Activated CD4-positive, alpha-beta T cell treated with anti-CD3 and anti-CD28 coated beads, Interleukin-10, Interleukin-2, amounts not matched to agents 100 ng/mL and 50 ng/mL, durations not matched to agents 16 hours and 8 hours (primary cell): ENCODE data around the gene SLF1.
A peak's percentile ranks its signal among the peaks of the same experiment; 100 is the strongest.

Experiments used
- DNase-seq: peaks from one replicate; pipeline ENCODE4 v3.0.0-alpha.2; 2020

The SLF1 gene

DNA sequence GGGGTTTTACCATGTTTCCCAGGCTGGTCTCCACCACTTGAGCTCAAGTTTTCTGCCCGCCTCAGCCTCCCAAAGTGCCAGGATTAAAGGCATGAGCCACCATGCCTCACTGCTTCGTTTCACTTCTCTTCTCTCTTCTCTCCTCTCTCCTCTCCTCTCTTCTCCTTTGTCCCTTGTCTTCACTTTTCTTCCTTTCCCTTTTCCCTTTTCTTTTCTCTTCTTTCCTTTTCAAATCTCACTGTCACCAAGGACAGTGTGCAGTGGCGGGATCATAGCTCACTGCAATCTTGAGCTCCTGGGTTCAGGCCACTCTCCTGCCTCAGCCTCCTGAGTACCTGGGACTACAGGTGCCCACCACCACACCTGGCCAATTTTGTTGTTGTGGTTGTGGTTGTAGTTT lies 49.5 kb downstream of the SLF1 start:
- no peak for DNase-seq

DNA sequence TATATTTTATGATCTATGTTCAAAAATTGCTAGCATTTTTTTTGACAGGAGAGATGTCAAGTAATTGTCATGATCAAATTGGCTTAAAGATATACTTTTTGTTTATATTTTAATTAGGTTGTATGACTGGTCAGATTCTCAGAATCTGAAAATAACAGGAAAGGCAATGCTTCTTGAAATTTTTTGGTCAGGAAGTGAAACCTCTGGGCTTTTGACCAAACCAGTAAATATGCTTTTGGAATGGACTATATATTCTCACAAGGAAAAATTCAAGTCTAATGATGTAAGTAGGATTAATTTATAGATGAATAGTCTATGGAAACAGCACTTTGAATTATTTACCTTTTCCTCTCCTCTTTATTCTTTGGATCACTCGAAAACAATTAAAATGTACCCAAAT lies 52.3 kb downstream of the SLF1 start:
- no peak for DNase-seq

DNA sequence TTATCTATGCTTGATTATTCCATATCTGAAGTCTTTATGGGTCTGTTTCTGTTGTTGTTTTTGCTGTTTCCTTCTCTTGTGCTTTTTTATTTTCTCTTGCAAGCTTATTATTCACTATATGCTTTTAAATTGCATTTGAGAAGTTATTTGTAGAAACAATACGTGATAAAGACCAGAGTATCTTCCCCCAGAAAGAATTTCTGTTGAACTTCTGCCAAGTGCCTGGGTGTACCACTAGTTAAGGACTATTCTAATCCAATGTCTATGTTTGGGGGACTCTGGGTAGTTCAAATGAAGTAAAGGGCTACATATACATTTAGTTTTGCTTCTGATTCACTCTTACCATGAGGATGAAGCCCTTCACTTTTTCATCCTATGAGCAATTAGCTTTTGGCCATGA lies 54.3 kb downstream of the SLF1 start:
- DNase-seq: no peak

DNA sequence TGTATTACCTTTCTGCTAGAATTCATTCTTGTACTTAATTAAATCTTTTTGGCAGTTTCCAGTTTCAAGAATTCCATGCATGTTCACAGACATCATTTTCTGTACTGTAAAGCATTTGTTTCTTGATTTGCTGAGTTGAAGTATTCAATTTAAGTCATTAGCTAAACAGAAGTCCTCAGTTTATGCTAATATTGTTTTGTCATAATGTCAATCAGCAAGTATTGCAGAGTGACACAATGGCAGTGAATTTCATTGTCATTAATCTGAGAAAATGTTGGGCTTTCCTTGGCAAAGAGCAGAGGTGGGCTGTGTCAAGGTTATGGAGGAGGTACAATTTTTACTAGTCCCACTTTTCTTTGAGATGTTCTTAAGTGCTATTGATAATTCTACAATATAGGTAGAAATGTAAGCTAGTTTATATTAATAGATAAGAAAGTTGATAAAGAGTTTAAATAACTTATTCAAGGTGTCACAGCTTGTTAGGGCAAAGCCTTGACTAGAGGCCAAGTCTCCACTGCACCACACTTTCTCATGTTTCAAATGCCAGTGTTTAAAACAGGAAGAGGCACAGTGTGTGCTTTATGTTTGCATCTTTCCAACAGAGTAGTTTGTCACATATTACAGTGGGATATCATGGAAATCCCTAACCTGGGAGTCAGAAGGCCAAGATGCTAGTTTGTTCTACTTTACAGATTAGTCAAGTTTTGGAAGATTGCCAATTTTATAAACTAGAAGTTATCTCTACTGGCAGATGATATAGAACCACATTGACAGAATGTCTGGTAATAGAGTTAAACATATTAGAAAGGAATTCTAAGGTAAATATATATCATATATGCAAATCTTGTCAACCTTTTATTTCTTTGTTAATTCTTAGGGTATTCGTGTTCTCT lies 56.3 kb downstream of the SLF1 start:
- no peak for DNase-seq

DNA sequence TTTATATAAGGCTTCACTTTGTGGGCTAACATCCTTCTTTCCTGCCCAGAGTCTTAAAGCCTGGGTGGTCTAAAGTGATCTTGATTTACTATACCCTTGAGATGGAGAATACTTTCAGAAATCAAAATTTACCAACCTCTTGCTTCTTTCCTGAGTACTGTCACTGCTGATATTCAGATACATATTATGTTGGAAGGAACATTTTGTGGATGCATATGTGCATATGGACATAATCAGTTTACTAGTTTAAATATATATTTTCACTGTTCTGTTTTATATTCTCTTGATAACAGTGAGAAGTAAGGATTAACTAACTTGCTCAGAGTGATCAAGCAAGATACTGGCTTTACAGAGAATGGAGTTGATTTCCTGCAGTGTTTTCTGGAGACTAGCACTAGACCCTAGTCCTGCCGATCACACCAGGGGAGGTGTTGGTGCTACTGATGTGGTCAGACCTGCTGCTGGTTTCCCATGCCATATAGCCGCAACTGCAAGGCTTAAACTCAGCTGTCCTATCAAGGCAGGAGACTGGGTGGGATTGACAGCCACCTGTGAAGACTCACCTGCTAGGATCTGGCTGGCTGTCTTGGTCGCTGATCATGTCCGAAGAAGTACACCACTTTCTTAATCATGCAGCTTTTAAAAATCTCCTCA lies 57.6 kb downstream of the SLF1 start:
- DNase-seq: no peak

DNA sequence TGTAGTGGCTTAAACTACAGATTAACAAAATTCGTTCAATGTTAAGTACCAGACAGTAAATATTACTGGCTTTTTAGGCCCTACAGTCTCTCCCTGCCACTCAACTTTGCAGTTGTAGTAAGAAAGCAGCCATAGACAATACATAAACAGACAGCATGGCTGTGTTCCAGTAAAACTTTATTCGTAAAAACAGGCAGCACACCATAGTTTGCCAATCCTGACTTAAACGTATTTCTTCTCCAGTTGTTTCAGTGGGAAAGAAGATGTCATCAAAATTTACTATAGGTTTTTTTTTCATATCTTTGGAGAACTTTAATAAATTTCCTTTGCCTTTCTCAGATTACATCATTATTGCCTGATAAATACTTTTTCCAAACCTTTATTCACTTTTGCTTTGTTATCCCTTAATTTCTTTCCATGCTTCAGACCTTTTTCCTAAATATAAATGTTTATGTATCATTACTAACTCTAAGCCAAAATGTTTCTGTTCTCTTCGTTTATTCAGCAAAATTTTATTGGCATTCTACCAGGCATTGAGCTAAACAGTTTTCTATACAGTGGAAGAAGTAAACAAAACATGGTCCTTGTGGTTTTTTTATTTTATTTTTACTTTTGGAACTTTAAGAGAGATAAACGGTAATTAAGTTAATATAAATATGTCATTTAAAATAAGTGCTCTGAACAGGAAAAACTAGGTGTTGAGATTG lies 64.5 kb downstream of the SLF1 start:
- no peak for DNase-seq

DNA sequence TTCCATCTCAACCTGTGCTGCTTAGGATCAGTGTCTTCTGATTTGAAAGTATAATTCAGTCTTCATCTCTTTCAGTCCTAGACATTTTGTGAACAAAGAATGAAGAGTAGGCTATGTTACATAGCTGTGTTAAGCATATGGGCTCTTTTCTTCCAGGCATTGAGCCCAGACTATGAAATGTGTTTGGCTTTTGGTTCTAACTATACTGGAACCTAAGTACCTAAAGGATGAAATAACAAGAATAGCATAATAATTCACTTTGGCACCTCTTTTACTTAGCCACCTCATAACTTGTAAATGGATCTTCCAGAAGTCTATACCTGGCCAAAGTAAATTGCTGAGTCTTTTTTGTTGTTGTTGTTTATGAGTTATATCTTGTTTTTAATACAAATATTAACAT lies 71.4 kb downstream of the SLF1 start:
- DNase-seq: no peak

DNA sequence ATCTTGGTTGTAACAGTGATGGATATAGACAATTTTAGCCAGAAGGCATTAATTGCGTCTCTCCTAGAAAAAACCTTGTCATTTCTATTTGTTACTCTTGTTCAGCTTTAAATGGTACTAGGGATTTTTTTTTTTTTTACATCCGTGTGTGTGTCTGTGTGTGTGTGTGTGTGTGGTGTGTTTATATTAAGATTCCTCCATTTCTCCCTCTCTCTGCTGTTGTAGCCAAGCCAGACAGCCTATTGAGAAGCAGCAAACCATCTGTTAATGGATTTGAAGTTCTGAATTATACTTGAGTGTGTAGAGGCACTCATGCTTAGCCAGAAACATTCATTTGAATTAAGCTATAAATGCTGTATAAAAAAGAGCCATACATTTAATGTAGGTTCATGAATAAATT lies 72.3 kb downstream of the SLF1 start:
- DNase-seq: no peak

DNA sequence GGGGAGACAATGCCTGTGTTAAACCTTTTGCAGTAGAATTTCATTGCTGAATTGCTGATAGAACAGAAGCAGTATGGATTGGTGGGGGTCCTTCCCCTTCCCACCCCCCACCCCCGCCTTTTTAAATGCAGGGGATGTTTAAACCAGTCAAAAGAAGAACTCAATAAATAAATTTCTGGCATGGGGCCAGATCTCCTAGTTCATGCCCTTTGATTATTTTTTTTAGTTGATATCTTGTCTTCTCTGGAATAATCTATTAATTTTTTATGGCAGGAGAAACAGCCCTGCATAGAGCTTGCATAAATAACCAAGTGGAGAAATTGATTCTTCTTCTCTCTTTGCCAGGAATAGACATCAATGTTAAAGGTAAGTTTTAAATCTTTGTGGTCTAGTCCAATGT lies 72.8 kb downstream of the SLF1 start:
- DNase-seq: no peak

DNA sequence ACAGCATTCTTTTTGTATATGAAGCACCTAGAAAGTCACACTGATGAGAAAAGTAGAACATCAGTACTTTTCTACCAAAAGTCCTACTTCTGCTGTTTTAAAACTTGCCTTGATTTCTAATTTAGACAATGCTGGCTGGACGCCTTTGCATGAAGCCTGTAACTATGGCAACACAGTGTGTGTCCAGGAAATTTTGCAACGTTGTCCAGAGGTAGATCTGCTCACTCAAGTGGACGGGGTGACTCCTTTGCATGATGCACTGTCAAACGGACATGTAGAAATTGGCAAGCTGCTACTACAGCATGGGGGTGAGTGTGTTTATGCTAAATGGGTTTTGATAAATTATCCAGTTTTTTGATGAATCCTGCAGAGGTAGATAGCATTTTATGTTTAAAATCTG lies 73.5 kb downstream of the SLF1 start:
- DNase-seq: no peak

DNA sequence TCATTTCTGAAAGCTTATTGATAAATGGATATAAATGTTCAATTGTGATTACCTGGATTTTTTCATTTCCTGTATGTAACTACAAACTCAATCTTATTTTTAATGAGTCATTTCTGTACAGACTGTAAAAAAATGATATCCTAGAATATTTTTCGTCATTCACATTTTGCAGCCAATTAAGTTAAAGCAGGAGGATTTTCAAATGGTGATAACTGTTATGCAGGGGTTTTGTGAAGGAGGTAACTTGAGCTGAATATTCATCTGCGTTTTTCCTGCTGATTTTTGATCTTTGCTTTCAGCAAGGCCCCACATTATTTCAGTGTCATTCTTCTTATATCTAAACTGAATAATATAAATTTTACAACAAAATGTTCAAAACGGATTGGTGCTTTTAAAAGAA lies 74.1 kb downstream of the SLF1 start:
- no peak for DNase-seq

DNA sequence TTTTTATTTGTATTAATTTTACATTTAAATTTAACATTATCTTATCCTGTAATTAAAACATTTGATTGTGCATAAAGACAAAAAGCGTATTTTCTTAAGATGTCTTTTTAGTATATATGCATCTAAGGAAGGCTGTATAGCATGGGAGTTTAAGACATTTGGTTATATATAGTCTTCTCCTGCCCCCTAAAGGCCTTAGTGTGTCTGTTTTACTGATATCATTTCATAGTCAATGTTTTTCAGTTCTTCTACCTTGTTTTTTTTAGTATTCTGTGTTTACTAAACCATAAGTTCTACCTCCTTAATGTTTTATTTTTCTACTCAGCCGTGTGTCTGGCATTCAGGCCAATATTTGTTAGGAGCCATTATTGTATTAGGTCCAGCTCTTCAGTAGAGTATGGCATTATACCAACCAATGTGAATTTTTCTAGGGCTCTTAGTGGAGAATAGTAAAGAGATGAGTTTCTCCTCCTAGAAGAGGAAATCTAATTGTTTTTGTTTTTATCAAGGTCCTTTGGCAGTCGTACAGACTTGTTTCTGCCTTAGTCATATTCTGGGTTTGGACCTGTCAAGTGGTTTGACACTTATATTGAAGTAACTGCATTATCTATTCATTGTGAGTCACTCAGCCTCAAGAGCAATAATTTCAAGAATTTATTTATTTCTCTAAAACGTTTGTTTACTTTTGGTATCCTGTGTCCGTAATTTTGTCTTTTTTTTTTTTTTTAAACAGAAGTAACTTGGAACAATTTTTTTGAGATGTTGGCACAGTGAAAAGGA lies 74.8 kb downstream of the SLF1 start:
- peak; percentile 69 for DNase-seq

DNA sequence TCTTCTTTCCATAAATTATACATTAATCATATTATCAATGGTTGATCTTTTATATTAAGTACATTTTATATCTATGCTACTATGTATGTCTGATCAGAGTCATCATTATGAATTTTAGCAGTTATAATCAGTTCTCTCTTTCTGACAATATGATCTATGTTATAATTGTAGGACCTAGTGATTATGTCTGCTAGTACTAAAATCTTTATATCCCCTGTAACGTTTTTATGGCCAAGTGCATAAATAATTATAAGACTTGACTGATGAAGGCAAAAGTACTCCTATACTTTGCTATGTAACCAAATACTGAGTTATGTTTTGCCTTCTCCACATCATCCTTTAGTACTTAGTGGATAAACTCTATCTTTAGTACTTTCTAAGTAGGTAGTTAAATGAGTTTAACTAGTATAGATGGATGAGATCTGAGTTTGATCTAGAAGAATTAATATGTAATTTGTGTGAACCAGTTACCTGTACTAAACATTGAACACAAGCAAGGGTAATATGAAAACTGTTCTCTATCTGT lies 75.4 kb downstream of the SLF1 start:
- DNase-seq: no peak

DNA sequence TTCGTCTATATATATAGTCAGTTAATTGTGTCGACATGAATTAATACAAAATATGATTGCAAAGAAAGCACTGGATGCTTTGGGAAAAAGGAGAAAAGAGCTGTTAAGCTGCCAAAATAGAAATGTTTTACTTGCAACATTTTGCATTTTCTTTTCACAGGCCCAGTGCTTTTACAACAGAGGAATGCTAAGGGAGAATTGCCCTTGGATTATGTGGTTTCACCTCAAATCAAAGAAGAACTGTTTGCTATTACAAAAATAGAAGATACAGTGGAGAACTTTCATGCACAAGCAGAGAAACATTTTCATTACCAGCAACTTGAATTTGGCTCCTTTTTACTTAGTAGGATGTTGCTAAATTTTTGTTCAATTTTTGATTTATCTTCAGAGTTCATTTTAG lies 76.2 kb downstream of the SLF1 start:
- DNase-seq: no peak

DNA sequence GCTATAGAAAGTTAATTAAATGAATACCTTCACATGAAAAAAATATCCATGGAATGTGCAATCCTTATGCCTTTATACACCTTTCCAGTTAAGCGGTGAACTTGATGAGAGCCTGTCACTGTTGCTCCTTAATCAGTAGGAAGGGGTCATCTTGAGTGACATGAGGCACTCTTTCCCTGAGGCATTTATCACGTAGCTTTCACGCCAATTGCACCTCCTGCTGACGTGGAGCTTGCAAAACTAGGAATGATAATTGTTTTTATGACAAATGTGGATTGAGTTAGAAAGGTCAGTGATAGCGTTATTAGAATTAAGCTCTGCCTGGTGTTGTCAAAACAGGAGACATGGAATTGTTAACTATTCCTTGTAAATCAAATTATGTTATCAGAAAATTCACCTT lies 79.7 kb downstream of the SLF1 start:
- no peak for DNase-seq

DNA sequence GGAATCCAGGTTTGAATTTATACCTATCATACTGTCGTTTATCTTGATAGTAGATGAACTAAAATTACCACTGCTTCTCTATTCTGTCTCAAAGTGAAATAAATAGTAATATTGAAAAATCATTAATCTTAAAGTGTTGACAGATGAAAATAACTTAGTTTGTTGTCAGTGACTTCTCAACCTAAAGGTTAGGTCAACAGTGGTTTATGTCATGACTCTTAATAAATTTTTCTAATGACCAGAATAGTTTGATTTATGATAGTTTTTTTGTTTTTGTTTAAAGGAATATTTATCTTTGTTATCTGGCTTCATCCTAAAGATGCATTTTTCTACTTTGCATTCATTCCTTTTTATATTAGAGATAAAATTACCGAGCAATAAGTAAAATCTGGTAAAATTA lies 81.1 kb downstream of the SLF1 start:
- no peak for DNase-seq

DNA sequence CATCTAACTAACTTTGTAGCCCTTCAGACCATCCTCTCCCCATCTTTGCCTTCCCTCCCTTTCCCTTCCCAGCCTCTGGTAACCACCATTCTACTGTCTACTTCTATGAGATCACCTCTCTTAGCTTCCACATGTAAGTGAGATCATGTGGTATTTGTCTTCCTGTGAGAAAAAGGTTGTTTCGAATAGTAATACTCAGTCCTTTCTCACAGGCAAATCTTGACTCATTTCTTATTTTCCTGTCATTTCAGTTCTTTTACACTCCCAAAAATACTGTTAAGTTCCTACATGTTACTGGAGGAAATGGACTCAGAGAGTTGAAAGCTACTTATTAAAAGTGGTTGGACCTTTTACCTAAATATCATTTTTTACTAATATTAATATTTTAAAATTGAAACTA lies 82.1 kb downstream of the SLF1 start:
- DNase-seq: peak; percentile 80

DNA sequence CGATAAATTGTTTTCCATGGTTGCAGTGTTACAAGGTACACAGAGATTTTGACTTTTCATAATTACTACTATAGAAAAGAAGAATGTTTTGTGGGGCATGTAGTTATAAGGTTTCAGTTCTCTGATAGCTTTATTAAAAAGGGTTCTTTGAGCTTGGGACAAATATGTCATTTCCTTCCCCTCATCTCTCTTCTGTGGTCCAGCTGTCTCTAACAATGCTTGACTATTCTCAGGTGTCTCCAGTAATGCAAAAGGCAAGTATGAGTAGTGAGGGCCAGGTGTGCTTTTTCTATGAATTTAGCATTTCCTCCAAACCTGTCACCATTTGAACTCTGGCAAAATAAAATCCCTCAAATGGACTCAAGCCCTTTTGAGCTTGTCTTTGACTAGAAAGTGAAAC lies 84.3 kb downstream of the SLF1 start:
- peak; percentile 27 for DNase-seq

DNA sequence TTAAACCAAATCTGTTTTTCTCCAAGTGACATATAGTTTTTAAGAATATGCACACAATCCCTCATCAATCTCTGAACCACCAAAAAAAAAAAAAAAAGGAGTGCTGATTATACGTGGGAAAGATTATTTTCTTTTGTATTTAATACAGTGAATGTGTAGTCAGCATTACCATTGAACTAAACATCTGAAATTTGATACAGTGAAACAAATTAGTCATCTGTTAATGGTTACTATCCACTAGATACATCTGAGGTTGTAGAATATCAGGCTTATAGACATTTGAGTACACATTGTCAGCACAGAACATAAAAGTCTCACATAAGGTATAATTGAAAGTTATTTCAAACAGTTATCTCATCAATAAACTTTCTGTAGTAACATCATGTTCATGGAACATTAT lies 87.0 kb downstream of the SLF1 start:
- no peak for DNase-seq

DNA sequence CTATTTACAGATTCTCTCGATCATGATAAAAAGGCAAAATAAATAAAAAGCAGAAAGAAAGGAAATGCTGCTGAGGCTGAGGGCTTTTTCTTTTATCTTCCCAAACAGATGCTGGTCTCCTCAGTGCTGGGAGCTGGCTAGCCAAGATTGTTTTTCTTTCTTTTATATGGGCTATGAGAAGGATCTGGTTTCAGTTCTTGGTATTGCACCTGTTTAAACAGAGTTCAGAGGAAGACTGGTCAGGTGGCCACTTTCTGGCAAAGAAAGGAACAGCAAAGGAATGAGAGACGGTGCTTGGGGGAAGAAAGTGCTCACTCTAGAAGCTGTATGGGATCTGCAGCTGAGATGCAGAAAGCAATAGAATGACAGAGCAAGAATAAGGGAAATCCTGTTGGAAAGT lies 88.9 kb downstream of the SLF1 start:
- no peak for DNase-seq

DNA sequence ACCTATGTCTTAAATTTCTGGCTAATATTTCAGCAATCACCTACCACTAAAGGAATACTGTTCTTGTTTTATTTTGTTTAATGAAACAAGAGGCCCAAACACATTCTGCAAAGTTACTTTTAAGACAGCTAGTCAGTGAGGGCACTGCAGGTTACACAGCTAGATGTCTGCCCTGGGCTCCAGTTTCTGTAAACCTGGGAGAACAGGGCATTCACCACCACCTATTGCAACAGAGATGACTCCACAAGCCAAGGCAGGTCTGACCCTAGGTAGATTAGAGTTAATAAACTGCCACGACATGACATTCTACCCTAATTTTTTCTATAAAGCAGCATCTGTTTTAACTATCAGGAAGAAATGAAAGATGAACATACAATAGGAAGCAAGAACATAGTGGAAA lies 90.8 kb downstream of the SLF1 start:
- DNase-seq: no peak

DNA sequence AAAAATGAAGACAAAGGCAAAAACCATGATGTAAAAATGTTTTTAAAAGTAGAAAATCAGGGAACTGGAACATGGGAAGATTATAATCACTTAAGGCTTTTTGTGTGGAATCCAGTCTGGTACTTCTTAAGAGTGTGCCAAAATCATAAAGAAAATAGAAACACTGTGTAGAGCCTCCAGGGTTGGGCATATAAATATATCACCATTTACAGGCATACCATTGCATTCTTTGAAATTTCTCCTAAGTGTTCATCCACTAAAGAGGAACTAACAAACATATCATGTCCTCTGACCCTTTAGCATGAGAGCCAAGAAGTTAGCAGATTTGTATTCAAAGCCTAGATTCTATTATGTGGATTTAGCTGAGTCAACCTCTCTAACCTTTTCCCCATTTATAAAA lies 93.3 kb downstream of the SLF1 start:
- DNase-seq: no peak

DNA sequence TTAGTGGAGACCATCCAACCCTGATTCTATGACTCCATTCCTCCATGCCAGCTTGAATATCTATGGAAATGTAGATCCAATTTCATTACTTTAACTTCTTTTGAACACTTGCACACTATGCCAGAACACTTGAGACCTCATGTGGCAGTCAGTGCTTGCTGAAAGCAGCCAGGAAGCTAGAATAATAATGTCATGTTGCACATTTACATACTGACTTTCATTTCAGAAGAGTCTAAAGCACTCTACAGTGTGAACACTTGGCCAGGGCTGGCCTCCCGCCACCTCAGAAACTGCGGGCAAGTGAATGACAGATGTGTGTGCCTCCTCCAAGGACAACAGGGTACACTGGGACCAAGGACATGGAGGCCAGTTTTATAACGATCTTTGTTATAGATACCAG lies 97.3 kb downstream of the SLF1 start:
- no peak for DNase-seq
